Measurements from ENCODE around the gene HES6. TPM values are rescaled to one million over a fixed set of nuclear protein-coding genes. Genes with fewer than 3 reads are reported as not detected.

HES6 gene
- total RNA-seq, 1 donor from 2014 or later = 8.6 TPM

GRCh38 chr2:238255636-238256035 is 15.8 kb upstream of the HES6 start:
- H3K27ac ChIP-seq = no peak overlapping the region
- H3K9me3 ChIP-seq = no peaks in the 10 kb centered on the region
- H3K36me3 ChIP-seq = peaks cover 0 to 90% of the 10 kb centered on the region in 2 donors
- no peaks in the 10 kb centered on the region for H3K27me3 ChIP-seq
- H3K4me3 ChIP-seq = no peak overlapping the region
- TF ChIP-seq CTCF (IDR thresholded peaks at IDR 0.05) (no peak), POLR2AphosphoS5 (IDR thresholded peaks at IDR 0.05; ENCODE audit: insufficient read depth in 1 of 2, low read depth in 1 of 2) (no peak), POLR2A (IDR thresholded peaks at IDR 0.05) (no peak)
- H3K4me1 ChIP-seq = no peaks in the 10 kb centered on the region
- intact Hi-C loops (cut with DNase I) = no loop called here
- no peak for DNase-seq (ENCODE audit: extremely low spot score in 2 of 2)

- intact Hi-C loops (cut with DNase I) = no loop called here
- DNase-seq (ENCODE audit: extremely low spot score in 2 of 2) = no peak
- H3K4me1 ChIP-seq = no peaks in the 10 kb centered on the region
- no peak overlapping the region for H3K4me3 ChIP-seq
- TF ChIP-seq CTCF (IDR thresholded peaks at IDR 0.05) (no peak), POLR2A (IDR thresholded peaks at IDR 0.05) (no peak), POLR2AphosphoS5 (IDR thresholded peaks at IDR 0.05; ENCODE audit: insufficient read depth in 1 of 2, low read depth in 1 of 2) (no peak)
- peaks cover 0 to 95% of the 10 kb centered on the region in 2 donors for H3K36me3 ChIP-seq
- no peaks in the 10 kb centered on the region for H3K27me3 ChIP-seq
- H3K27ac ChIP-seq = no peak overlapping the region
- H3K9me3 ChIP-seq = no peaks in the 10 kb centered on the region
Observed at GRCh38 chr2:238255151-238255551, 15.3 kb upstream of the HES6 start.

GRCh38 chr2:238254095-238254723 is 14.4 kb upstream of the HES6 start:
- Histone ChIP-seq H3K4me1 (no peaks in the 10 kb centered on the region), H3K9me3 (no peaks in the 10 kb centered on the region), H3K36me3 (peaks cover 0 to 99% of the 10 kb centered on the region in 2 donors), H3K27ac (no peak overlapping the region), H3K27me3 (no peaks in the 10 kb centered on the region), H3K4me3 (no peak overlapping the region)
- intact Hi-C loops (cut with DNase I) = no loop called here
- no peak for DNase-seq (ENCODE audit: extremely low spot score in 2 of 2)
- no peak for TF ChIP-seq POLR2A (IDR thresholded peaks at IDR 0.05)
- no peak for TF ChIP-seq POLR2AphosphoS5 (IDR thresholded peaks at IDR 0.05; ENCODE audit: insufficient read depth in 1 of 2, low read depth in 1 of 2)
- no peak for TF ChIP-seq CTCF (IDR thresholded peaks at IDR 0.05)

- Histone ChIP-seq H3K4me3 (no peak overlapping the region), H3K27me3 (no peaks in the 10 kb centered on the region), H3K36me3 (peaks cover 0 to 89% of the 10 kb centered on the region in 2 donors), H3K9me3 (no peaks in the 10 kb centered on the region), H3K4me1 (no peaks in the 10 kb centered on the region), H3K27ac (no peak overlapping the region)
- TF ChIP-seq POLR2AphosphoS5 (IDR thresholded peaks at IDR 0.05; ENCODE audit: insufficient read depth in 1 of 2, low read depth in 1 of 2) (no peak), CTCF (IDR thresholded peaks at IDR 0.05) (no peak), POLR2A (IDR thresholded peaks at IDR 0.05) (no peak)
- DNase-seq (ENCODE audit: extremely low spot score in 2 of 2) = no peak
- intact Hi-C loops (cut with DNase I) = no loop called here
Observed at GRCh38 chr2:238252766-238253630, 13.2 kb upstream of the HES6 start.

GRCh38 chr2:238251986-238252385 is 12.1 kb upstream of the HES6 start:
- no peak for DNase-seq (ENCODE audit: extremely low spot score in 2 of 2)
- Histone ChIP-seq H3K27ac (no peak overlapping the region), H3K9me3 (no peaks in the 10 kb centered on the region), H3K4me1 (no peaks in the 10 kb centered on the region), H3K27me3 (no peaks in the 10 kb centered on the region), H3K36me3 (peaks cover 0 to 79% of the 10 kb centered on the region in 2 donors), H3K4me3 (no peak overlapping the region)
- TF ChIP-seq POLR2A (IDR thresholded peaks at IDR 0.05) (no peak), POLR2AphosphoS5 (IDR thresholded peaks at IDR 0.05; ENCODE audit: insufficient read depth in 1 of 2, low read depth in 1 of 2) (no peak), CTCF (IDR thresholded peaks at IDR 0.05) (no peak)
- intact Hi-C loops (cut with DNase I) = no loop called here

Measured in vagina (tissue), 2 donors.